K562 (cell line): ENCODE measurements around the gene SNRPA.
A peak's percentile ranks its signal among the peaks of the same experiment; 100 is the strongest.
"Not testable (repeated sequence)": the region's sequence is repeated elsewhere in the genome, so short reads cannot be mapped to it uniquely, and the experiment has no call there.

Source experiments
- CC2D1A ChIP-seq: fragments of 450-650 bp; IDR thresholded peaks from 2 replicates; pipeline ENCODE4 v1.6.1; 2017; ENCODE audit warnings: mild to moderate bottlenecking
- LARP7 ChIP-seq: fragments of 450-650 bp; IDR thresholded peaks from 2 replicates; pipeline ENCODE4 v1.6.1; 2016
- MAFK ChIP-seq: IDR thresholded peaks from 2 replicates; pipeline ENCODE4 v1.6.1; 2011; ENCODE audit warnings: low read length, improper control_type of control experiment
- RBFOX2 ChIP-seq: fragments of 200-400 bp; formaldehyde crosslinking; IDR thresholded peaks from 2 replicates; pipeline ENCODE4 v1.6.1; 2017; ENCODE audit warnings: low read depth, mild to moderate bottlenecking, low read length, moderate library complexity
- SIRT6 ChIP-seq: IDR thresholded peaks from one replicate; pipeline ENCODE4 v1.6.1; 2012; ENCODE audit warnings: low read depth, mild to moderate bottlenecking, control low read depth, inconsistent platforms, low read length, moderate library complexity
- ZNF561 ChIP-seq: fragments of 450-650 bp; formaldehyde crosslinking; conservative IDR thresholded peaks from 2 replicates; pipeline ENCODE4 v1.4.0; 2020; ENCODE audit warnings: mild to moderate bottlenecking, moderate library complexity
- TF ChIP-seq, protein P1 (sequence below): sonication (generic); formaldehyde crosslinking; IDR thresholded peaks from 2 replicates; pipeline ENCODE4 v1.8.0; 2022; ENCODE audit warnings: mild to moderate bottlenecking, missing genetic modification reagents
- TF ChIP-seq, protein P2 (sequence below), 3 experiments: IDR thresholded peaks in 2 of 3; conservative IDR thresholded peaks in 1 of 3; 2 replicates each; pipeline ENCODE4 v1.5.1; 2011 to 2012; ENCODE audit warnings: low read length in 3 of 3, mild to moderate bottlenecking in 3 of 3, control low read depth in 2 of 3, improper control_type of control experiment in 1 of 3, inconsistent platforms in 1 of 3, low read depth in 1 of 3, mixed read lengths in 1 of 3, moderate library complexity in 1 of 3; ENCODE audit not compliant: insufficient read depth in 2 of 3

DNA sequence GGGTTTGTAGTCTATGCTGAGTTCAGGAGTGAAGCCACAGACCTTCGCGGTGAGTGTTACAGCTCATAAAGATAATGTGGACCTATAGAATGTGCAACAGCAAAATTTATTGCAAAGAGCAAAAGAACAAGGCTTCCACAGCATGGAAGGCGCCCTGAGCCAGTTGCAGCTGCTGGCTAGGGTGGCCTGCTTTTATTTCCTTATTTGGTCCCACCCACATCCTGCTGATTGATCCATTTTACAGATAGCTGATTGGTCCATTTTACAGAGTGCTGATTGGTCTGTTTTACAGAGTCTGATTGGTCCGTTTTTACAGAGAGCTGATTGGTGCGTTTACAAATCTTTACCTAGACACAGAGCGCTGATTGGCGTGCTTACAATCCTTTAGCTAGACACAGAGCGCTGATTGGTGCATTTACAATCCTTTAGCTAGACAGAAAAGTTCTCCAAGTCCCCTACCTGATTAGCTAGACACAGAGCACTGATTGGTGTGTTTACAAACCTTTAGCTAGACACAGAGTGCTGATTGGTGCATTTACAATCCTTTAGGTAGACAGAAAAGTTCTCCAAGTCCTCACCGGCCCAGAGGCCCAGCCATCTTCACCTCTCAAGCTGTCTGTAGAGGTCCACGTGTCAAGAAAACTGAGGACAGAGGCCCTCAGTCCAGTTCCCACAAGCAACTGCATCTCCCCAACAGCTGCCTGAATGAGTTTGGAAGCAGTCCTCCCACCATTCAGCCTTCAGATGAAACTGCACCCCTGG, 20.3 kb downstream of the SNRPA start:
- TF ChIP-seq SIRT6; RBFOX2; ZNF561 (CRISPR knock-in tag); LARP7; MAFK: not testable (repeated sequence)
- TF ChIP-seq CC2D1A, result 0 out of 2 replicates have a peak, but pooled peaks have one; percentile 24
- TF ChIP-seq, protein P1, sequence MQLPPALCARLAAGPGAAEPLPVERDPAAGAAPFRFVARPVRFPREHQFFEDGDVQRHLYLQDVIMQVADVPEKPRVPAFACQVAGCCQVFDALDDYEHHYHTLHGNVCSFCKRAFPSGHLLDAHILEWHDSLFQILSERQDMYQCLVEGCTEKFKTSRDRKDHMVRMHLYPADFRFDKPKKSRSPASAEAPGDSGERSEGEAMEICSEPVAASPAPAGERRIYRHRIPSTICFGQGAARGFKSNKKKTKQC (CRISPR knock-in tag), result not testable (repeated sequence)
- TF ChIP-seq, protein P2, sequence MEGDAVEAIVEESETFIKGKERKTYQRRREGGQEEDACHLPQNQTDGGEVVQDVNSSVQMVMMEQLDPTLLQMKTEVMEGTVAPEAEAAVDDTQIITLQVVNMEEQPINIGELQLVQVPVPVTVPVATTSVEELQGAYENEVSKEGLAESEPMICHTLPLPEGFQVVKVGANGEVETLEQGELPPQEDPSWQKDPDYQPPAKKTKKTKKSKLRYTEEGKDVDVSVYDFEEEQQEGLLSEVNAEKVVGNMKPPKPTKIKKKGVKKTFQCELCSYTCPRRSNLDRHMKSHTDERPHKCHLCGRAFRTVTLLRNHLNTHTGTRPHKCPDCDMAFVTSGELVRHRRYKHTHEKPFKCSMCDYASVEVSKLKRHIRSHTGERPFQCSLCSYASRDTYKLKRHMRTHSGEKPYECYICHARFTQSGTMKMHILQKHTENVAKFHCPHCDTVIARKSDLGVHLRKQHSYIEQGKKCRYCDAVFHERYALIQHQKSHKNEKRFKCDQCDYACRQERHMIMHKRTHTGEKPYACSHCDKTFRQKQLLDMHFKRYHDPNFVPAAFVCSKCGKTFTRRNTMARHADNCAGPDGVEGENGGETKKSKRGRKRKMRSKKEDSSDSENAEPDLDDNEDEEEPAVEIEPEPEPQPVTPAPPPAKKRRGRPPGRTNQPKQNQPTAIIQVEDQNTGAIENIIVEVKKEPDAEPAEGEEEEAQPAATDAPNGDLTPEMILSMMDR (IDR thresholded peaks at IDR 0.05 in 2 of 3, conservative IDR thresholded peaks at IDR 0.05 in 1 of 3; ENCODE audit: insufficient read depth in 2 of 3, low read depth in 1 of 3, low read length in 3 of 3), result not testable (repeated sequence)
